T1000 (cell line): ENCODE measurements around the gene FGF3.

Source experiments
- DNase-seq: peaks from one replicate; lab custom pipeline; 2025; ENCODE audit warnings: mixed read lengths; lab: John Stamatoyannopoulos, UW

Gene FGF3

DNA sequence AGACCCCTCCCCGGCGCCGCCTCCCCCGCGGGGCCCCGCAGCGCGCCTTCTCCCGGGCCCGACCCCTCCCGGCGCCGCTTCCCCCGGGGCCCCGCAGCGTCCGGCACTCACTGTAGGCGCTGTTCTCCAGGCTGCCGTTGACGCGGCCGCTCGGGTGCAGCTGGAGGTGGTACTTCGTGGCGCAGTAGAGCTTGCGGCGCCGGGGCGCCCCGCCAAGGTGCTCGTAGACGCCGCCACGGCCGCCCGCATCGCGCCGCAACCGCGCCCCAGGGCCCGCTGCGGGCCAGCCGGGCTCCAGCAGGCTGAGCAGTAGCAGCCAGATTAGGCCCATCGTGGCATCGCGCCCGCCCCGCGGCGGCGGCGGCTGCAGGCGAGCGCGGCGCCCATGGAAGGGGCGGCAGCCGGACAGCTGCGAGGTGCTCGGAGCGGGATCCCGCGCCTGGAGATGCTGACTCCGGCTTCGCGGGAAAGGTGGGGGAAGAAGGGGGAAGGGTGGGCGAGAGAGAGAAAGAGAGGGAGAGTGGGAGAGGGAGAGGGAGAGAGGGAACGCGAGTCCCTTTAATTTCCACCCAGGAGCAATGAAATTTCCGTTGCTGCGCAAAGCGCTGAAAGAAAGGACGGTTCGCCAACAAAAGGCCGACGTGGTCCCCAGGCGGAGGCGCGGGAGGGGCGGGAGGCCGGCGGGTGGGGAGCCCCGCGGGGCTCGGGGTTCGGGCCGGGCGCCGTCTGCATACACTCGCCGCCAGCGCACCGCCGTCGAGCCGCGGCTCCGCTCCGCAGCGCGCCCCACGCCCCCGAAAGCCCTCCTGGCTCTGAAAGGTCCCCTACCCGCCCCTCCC lies at the start of gene FGF3:
Gene FGF3, minus strand, starts transcription at position 814 of the 839 bp plus-strand sequence. Its CDS starts 483 bp downstream, at position 331.
- DNase-seq: no peak

DNA sequence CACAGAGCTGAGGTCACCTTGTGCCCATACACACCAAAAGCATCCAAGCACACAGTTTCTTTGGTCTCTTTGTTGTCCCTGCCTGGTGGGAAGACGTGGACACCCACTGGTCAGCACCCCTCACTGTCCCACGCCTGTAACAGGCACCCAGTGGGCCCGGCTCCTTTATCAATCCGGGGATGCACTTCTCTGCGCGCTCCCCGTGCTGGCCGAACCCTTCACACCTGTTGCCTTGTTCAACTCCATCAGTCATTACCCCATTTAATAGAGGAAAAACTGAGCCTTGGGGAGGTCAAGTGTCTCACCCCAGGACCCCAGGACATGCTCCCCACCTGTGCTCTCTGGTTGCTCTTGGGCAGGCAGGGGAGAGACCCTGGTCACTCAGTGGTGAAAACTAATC lies 49.7 kb upstream of the FGF3 start:
- no peak for DNase-seq

DNA sequence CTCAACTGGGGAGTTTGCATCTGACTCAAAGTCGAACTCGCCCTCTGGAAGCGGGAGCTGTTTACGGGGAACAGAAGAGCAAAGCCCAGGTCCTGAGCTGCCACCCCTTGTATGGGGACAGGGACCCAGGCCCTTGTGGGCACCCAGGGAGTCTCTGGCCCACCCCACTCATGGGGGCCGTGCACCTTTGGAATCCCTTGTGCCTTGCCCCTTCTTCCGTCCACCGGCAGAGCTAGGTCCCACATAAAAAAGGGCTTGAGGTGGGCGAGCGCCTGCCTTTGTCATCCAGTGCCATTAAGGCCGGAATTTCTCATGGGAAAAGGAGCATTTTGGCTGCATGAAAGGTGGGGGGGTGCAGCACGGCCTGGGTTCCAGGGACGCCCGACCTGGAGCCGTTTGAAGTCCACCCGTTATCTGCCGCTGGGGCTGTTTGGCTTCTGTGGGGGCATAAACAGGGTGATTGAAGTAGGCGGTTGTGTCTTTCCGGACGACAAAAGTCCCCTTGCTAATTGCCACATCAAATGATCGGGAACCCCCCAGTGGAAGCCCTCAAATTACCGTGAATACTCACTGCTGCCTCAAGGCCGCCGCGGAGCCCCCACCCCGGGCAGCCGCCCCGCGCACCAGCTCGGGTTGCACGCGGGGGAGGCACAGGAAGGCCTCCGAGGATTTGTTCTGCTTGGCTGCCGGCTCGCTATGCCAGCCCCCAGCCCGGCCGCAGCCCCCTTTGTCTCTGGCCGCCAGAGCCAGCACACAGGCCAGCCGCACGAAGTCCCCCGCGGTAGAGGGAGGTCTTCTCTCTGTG lies 49.0 kb upstream of the FGF3 start:
- no peak for DNase-seq

DNA sequence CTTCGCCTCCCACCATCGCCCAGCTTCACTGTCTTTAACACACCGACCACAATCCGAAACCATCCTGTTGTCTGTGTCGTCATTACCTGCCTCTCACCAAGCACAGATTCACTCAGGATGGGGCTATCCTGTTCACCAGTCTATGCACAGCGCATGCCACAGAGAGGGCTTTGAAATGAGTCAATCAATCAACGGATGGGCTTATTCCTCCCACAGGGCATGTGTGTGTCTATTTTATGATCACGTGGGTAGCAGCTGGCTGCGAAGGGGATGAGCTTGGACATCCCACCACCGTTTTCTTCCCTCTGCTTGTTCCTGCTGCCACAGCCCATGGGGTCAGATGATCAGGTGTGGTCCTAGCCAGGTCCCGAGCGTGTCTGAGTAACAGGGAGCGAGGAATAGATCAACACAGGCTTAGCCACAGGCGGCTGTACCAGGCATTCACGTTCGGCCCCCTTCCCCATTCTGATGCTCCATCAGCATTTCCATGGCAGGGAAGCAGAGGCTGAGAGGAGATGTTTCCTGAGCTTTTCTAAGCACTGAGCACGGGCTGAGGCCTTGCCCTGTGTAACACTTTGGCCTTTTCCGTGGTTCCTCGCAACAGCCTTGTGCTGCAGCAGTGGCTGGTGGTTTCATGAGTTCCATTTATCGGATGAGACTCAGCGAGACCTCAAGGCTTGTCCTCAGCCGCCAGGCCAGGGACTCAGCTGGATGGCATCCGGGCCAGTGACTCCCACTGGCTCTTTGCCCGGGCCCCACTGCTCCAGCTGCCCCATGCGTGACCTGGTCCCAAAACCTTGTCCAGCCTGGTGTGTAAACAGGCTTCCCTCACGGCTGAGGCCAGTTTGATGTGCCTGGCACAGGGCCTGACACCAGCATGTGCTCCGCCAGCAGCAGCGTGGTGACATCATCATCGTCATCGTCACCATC lies 48.1 kb upstream of the FGF3 start:
- DNase-seq: no peak

DNA sequence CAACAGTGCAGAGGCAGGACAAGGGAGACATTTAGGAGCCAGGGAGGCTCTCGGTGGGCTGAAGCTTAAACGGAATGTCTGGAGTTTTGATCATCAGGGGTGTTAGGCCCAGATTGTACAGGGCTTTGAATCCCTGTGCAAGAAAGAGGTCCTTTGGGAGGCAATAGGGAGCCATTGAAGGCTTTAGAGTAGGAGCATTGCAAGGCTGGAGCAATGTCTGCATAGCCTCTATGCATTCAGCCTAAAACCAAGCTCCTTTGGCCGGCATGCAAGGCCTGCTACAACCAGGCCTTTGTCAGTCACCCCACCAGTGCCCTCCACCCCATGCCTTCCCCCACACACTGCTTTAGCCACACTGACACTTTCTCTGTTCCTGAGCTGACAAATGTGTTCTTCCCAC lies 47.4 kb upstream of the FGF3 start:
- no peak for DNase-seq

DNA sequence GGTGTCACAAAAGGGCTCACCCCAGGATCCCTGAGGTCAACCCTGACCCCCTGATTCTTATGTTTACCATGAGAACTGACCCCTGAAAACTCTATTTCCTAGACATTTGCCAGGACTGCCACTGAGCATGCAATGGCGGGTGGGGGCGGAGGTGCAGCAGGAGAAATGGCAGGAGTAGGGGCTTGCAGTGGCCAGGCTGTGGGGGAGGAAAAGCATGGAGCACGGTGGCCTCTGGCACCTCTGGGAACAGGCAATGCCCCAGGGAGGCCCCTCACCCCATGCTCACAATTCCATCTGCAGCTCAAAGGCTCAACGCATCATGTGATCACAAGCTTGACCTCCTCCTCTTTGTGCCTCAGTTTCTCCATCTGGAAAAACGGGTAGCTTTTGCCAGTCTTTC lies 46.5 kb upstream of the FGF3 start:
- no peak for DNase-seq

DNA sequence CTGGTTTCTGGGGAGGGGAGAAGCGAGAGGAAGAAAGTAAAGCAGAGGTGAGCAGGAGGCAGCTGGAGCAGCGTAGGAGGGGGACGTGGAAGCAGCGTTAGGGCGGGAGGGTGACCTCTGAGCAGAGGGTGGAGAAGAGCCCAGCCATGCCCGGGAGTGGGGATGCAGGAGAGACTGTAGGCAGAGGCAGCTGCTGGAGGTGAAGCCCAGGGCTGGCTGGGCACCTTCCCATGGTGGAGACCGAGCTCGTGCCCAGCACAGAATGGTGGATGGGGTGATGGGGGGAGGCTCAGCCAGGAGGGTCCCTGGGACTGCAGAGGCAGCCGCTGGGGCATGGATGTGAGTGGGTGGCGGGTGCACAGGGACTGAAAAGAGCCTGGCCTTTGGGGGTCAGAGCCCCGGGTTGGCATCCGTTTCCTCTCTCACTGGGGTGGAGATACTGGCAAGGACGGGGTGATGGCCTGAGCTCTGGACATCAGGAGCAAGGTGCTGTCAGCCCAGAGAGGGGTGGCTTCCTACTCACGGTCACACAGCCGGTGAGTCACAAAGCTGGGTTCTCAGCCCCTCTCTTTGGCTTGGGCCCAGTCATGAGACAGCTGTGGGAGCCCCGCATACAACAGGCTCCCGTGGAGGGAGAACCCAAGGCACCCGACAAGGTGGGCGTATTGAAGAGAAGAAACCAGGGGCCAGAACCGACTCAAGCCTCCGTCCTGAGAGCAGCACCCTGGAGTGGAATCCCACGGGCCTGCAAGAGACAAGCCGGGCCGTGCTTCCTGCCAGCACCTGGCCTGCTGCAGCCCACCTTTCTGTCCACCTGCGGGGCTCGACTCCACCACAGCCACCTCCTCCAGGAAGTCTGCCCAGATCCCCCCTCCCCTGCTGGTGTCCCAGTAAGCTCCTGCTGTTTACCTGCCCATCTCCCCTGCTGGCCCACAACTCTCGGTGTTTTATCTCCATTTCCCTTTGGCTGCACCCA lies 45.8 kb upstream of the FGF3 start:
- no peak for DNase-seq

DNA sequence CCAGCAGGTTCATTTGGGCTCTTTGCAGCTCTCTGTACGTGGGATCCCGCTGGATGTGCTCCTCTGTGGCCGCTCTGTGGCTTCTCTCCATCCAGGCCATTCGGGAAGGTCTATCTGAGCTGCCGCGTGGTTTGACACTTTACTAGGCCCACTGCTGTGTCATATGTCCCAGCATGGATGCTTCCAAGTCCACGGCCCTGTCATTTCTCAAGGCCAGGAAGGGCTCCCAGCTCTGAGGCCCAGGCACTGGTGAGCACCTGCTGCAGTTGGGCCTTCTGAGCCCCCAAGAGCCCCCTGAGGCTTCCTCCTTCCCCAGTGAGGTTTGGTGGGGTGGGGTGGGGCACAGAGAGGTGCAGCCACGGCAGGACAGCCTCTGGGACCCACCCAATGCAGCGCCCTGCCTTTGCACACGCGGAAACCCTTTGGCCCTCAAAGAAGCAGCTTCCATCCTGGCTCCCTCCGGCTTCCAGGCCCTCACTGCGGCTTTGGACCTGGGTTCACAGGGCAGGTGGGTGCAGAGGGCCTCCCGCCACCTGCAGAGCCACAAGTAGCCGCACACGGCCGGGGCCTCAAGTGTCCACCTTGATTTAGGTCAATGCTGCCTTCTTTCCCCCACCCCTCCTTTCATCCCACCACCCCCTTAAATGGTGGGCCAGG lies 44.5 kb upstream of the FGF3 start:
- DNase-seq: no peak

DNA sequence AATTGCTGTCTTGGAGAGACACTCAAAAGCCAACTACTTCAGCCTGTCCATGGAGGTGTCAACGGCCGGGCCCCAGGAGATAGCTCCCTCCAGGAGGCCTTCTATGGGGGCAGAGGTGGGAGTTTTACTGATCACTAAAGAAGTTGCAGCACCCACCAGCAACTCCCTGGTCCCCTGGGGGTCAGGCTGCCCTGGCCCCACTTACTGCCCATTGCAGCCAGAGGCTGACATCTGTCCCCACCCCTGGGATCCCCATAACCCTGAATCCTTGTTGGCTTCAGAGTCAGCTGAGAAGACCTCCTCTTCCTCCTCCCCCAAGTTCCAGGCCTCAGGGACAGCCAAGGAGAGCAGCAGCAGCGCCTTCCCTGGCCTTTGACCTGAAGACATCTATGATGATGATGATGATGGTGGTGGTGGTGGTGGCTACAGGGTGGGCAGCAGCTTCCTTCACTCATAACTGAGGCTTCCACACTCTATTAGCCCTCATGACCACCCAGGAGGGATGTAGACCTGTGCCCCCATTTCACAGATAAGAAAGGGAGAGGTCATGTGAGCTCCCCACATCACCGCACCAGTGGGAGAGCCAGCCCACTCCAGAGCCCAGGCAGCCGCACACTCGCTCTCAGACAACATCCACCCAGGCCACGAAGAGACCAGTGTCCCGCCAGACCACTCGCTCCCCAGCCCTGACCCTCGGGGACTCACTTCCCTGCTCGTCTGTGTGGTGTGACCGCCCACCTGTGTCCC lies 43.8 kb upstream of the FGF3 start:
- no peak for DNase-seq

DNA sequence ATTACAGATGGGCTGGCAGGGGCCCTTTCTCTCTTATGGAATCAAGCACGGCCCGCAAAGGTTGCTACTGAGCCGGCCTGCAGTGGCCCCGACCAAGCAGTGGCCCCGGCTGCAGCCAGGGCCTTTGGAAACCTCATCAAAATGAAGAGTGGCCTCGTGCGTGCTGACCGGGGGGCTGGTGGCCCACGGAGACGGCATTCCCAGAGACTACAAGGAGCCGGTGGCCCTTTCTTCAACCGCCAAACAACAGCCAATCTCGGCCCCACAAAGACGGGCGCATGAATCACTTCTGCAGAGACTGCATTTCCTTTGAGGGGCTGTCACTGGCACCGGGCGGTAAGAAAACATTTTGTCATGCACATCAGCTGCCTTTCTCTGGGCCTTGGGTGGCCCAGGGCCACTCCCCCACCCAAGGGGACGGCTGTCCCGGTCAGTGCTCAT lies 43.1 kb upstream of the FGF3 start:
- DNase-seq: no peak

DNA sequence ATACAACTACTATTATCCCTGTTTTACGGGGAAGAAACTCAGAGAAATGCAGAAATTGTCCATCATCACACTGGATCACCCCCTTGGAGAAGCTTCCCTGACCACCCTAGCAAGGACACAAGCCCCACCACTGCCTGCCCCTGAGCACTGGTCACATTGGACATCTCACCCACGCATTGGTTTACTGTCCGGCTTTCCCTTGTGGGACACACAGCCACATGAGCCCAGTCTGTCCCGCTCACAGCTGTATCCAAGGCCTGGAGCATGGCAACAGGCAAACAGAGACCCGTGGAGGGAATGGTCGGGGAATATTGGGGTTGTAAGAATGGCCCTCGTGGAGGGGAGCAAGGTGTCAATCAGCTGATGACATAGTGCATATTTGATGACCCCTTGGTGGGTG lies 42.7 kb upstream of the FGF3 start:
- DNase-seq: no peak

DNA sequence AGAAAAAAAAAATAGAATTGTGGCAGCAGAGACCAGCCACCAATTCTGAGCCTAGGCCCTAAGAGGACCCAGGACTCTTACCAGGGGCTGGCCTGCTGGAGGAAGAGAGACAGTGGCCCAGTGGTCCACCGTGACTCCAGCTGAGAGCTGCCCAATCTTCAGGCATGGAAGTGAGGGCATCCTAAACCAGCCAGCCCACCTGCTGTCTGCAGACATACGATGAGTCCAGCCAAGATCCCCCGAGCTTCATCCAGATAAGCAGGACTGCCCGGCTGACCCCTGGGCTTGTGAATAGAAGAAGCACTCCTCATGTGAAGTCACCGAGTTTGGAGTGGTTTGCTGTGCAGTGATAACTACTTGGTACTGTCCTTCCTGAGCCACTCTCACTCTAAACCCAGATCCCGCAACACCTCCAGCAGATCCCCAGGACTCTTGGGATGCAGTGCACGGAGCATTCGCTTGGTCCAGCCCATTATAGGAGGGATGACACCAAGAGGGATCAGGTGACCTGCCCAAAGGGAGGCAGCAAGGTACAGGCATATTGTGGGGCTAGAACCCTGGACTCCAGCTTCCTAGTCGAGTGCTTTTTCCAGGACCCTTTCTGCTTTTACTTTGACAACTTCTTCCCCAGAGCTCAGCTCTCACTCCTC lies 41.7 kb upstream of the FGF3 start:
- DNase-seq: no peak

DNA sequence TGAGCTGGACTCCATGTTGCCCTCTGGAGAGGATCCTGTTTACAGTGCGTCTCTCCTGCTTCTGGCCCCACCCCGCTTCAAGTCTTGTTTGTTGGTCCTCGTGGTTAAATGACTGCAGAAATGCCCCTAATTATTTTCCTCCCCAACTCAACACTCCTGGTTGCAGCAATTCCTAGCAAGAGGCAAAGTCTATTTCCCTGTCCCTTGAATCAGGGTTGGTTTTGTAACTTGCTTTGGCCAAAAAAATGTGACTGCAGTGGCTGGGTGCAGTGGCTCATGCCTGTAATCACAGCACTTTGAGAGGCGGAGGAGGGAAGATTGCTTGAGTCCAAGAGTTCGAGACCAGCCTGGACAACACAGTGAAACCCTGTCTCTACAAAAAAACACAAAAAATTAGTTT lies 41.0 kb upstream of the FGF3 start:
- DNase-seq: no peak

DNA sequence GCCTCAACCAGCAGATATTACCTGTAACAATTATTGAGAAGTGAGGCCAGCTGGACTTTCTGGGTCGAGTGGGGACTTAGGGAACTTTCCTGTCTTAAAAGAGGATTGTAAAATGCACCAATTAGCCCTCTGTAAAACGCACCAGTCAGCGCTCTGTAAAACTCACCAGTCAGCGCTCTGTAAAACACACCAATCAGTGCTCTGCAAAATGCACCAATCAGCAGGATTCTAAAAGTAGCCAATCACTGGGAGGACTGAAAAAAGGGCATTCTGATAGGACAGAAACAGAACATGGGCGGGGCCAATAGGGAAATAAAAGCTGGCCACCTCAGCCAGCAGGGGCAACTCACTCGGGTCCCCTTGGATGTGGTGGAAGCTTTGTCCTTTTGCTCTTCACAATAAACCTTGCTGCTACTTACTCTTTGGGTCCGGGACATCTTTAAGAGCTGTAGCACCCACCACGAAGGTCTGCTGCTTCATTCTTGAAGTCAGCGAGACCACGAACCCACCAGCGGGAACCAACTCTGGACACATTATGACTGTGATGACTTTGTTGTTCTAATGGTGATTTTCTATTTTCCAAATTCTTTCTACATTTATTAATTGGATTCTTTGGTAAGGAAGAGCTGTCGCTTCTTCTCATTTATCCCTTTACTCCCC lies 40.2 kb upstream of the FGF3 start:
- no peak for DNase-seq

DNA sequence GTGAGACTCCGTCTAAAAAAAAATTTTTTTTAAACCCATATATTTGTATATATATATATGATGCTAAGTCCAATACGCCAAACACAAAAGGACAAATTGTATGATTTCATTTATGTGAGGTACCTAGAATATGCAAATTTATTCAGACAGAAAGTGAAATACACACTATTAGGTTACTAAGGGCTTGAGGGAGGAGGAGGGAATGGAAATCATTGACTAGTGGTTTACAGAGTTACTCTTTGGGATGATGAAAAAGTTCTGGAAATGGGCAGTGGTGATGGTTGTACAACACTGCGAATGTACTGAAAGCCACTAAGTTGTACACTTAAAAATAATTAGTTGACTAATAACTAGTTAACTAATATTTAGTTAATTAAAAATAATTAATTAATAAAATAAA lies 36.2 kb upstream of the FGF3 start:
- no peak for DNase-seq

DNA sequence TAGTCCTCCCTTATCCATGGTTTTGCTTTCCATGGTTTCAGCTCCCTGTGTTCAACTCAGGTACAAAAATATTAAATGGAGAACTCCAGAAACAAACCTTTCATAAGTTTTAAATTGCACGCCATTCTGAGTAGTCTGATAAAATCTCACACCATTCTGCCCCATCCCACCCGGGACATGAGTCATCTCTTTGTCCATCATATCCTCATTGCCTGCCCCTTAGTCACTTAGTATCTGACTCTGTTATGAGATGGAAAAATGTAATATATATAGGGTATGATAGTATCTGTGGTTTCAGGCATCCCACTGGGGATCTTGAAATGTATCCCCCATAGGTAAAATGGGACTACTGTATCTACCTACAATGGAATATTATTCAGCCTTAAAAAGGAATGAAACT lies 35.5 kb upstream of the FGF3 start:
- no peak for DNase-seq

DNA sequence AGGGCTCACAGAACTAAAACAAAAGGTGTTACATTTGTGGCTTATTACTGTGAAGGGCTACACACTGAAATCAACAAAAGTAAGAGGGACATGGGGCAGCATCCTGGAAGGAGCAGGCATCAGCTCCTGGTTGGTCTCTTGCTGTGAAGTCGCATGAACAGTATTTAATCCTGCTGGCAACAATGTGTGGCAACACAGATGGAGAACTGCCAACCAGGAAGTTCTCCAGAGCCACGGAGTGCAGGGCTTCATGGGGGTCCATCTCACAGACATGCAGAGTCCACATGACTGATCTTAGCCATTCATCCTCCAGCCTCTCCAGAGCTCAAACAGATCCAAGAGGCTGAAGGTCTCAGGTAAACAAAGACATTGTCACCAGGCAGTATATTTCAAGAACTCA lies 32.8 kb upstream of the FGF3 start:
- no peak for DNase-seq

DNA sequence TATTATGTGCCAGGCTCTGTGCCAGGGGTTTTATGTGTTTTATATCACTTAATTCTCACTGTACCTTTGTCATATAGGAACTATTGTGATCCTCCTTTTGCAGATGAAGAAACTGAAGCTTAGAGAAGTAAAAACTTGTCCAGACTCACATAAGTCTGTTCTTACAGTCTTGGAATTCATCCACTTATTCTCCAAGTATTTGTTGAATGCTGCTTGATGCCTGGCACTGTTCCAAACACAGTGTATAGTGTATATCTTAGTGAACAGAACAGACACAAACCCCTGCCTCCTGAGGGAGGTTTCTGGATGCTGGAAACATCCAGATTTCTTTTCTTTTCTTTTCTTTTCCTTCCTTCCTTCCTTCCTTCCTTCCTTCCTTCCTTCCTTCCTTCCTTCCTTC lies 29.0 kb upstream of the FGF3 start:
- DNase-seq: no peak

DNA sequence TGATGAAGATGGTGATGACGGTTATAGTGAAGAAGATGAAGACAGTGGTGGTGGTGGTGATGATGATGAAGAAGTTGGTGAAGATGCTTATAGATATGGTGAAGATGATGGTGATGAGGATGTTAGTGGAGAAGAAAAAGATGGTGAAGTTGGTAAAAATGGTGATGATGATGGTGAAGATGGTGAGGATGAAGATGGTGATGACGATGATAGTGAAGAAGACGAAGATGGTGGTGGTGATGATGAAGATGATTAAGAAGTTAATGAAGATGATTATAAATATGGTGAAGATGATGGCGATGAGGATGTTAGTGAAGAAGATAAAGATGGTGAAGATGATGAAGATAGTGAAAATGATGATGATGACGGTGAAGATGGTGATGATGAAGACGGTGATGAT lies 25.2 kb upstream of the FGF3 start:
- no peak for DNase-seq
